HCT116 (cell line): ENCODE measurements around the gene ZSWIM4.

Experiments
- CEBPB ChIP-seq: IDR thresholded peaks from 2 replicates; pipeline ENCODE4 v1.6.1; 2012; ENCODE audit warnings: low read depth
- JUND ChIP-seq: IDR thresholded peaks from 2 replicates; pipeline ENCODE4 v1.6.1; 2012
- POLR2A ChIP-seq: IDR thresholded peaks from 2 replicates; pipeline ENCODE4 v1.7.0; 2011; ENCODE audit warnings: borderline replicate concordance; ENCODE audit not compliant: insufficient read depth, insufficient read length; ENCODE audit errors: extremely low read depth
- ZNF274 ChIP-seq: fragments of 200-500 bp; sonication (Bioruptor generic); IDR thresholded peaks from 2 replicates; pipeline ENCODE4 v1.6.1; 2014; ENCODE audit warnings: mild to moderate bottlenecking, low read depth, low read length, inconsistent platforms
- TF ChIP-seq, protein P1 (sequence below), 3 experiments: fragments of 200-600 bp in 1 of 3; sonication (generic) in 1 of 3; IDR thresholded peaks in 2 of 3; conservative IDR thresholded peaks in 1 of 3; 2 replicates each; pipeline ENCODE4 v1.5.1; 2012 to 2017; ENCODE audit warnings: low read depth in 2 of 3, low read length in 2 of 3, antibody characterized with exemption in 1 of 3, borderline replicate concordance in 1 of 3, control low read depth in 1 of 3, mild to moderate bottlenecking in 1 of 3, mixed read lengths in 1 of 3, mixed run types in 1 of 3, moderate library complexity in 1 of 3; ENCODE audit not compliant: insufficient read depth in 1 of 3

DNA sequence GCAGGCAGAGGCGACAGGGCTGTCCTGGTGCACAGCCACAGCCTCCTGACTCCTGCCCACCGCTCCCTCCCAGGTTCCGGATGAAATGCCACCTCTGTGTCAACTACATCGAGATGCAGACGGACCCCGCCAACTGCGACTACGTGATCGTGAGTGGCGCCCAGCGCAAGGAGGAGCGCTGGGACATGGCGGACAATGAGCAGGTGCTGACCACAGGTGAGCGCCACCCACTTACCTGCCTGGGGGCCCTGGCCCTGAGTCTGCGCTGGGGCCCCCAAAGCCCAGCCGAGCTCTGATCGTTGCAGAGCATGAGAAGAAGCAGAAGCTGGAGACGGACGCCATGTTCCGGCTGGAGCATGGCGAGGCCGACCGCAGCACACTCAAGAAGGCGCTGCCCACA is 36.4 kb upstream of the ZSWIM4 start:
- no peak for TF ChIP-seq POLR2A
- no peak for TF ChIP-seq CEBPB
- TF ChIP-seq, protein P1, sequence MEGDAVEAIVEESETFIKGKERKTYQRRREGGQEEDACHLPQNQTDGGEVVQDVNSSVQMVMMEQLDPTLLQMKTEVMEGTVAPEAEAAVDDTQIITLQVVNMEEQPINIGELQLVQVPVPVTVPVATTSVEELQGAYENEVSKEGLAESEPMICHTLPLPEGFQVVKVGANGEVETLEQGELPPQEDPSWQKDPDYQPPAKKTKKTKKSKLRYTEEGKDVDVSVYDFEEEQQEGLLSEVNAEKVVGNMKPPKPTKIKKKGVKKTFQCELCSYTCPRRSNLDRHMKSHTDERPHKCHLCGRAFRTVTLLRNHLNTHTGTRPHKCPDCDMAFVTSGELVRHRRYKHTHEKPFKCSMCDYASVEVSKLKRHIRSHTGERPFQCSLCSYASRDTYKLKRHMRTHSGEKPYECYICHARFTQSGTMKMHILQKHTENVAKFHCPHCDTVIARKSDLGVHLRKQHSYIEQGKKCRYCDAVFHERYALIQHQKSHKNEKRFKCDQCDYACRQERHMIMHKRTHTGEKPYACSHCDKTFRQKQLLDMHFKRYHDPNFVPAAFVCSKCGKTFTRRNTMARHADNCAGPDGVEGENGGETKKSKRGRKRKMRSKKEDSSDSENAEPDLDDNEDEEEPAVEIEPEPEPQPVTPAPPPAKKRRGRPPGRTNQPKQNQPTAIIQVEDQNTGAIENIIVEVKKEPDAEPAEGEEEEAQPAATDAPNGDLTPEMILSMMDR (IDR thresholded peaks at IDR 0.05 in 2 of 3, conservative IDR thresholded peaks at IDR 0.05 in 1 of 3; ENCODE audit: borderline replicate concordance in 1 of 3, insufficient read depth in 1 of 3, low read depth in 2 of 3, low read length in 2 of 3): no peak
- no peak for TF ChIP-seq JUND
- no peak for TF ChIP-seq ZNF274
